Coronary artery (tissue), 2 donors: ENCODE results near the gene TAF4B.
A peak's percentile ranks its signal among the peaks of the same experiment; 100 is the strongest.
"Not testable (repeated sequence)": the region's sequence is repeated elsewhere in the genome, so short reads cannot be mapped to it uniquely, and the experiment has no call there.

Experiments used
- DNase-seq: peaks from one replicate; pipeline ENCODE4 v3.0.0-alpha.2; 2017; ENCODE audit warnings: low spot score
- H3K27ac ChIP-seq, 2 donors: fragments of 200-600 bp; sonication (generic); one replicate each; pipeline ENCODE4 v1.5.1; 2016 to 2019
- H3K4me3 ChIP-seq: fragments of 200-600 bp; sonication (generic); 2 replicates; pipeline ENCODE4 v1.5.1; 2016; ENCODE audit warnings: mild to moderate bottlenecking, moderate library complexity
- TF ChIP-seq, protein P1 (sequence below): fragments of 200-600 bp; sonication (generic); IDR thresholded peaks from one replicate; pipeline ENCODE4 v1.5.1; 2019; ENCODE audit warnings: antibody characterized with exemption

TAF4B gene

DNA sequence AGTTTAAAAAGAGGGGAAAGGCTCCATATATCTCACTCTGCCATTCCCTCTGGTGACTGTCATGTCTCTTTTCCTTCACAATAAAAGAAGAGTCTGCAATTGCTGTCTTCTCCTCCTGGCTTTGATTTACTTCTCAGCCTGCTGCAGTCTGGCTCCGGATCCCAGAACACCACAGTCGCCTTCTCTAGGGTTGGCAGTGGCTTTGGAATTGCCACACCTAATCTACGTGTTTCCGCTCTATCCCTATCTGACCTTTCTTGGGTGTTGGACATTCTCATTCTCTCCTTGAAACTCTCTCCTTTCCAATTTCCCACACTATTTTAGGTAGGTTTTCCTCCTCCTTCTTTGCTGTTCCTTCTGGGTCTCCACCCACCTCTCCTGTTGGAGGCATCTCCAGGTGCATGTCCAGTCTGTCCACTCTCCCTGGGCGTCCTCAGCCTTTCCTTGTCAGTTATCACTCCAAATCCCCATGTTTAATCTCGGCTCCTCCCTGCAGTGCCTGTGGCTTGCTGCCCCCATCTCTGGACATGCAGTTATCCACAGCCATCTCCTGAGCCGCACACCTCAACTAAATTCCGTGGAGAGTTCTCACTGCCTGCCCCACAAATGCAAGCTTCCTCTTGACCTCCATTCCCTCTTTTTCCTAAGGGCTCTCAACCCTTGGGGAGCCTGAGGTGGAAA is 209.3 kb downstream of the TAF4B start:
- TF ChIP-seq, protein P1, sequence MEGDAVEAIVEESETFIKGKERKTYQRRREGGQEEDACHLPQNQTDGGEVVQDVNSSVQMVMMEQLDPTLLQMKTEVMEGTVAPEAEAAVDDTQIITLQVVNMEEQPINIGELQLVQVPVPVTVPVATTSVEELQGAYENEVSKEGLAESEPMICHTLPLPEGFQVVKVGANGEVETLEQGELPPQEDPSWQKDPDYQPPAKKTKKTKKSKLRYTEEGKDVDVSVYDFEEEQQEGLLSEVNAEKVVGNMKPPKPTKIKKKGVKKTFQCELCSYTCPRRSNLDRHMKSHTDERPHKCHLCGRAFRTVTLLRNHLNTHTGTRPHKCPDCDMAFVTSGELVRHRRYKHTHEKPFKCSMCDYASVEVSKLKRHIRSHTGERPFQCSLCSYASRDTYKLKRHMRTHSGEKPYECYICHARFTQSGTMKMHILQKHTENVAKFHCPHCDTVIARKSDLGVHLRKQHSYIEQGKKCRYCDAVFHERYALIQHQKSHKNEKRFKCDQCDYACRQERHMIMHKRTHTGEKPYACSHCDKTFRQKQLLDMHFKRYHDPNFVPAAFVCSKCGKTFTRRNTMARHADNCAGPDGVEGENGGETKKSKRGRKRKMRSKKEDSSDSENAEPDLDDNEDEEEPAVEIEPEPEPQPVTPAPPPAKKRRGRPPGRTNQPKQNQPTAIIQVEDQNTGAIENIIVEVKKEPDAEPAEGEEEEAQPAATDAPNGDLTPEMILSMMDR = no peak
- no peak overlapping the region for H3K4me3 ChIP-seq
- DNase-seq = no peak
- H3K27ac ChIP-seq = no peak overlapping the region

DNA sequence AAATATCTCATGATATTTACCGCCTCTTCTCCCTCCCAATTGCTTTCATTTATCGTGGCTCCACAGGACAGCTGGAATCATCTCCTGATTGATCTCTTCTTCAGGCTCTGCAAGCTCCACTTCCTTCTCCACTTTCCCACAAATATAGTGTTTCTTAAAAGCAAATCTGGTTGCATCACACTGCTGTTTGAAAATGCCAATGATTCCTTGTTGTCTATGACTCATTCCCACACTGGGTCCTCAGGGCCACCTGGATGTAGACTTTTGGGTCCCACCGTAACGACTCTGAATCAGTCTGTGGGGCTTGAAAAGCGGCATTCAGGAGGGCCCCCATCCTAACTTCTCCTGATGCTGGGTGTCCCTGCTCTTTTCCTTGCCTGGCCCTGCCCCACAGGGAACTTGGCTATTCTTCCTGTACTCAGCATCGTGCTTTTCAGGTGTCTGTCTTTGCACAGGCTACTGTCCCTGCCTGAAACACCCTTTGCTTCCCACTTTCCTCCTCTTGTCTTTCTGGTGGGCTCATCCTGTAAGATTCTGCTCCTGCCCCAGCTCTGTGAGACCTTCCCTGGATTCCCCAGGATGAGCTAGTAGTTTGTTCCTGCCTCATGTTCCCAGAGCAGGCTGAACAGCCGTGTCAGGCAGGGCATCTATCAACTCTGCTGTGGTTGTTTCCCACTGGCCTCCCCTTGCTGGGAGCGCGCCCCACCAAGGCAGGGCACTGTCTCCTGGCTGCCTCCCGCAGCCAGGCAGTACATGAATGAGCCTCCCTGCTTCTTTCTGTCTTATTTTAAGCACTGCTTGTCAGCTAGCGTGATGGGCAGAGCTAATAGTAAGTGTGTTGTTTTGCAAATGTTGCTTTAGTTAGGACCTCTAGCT is 210.2 kb downstream of the TAF4B start:
- TF ChIP-seq, protein P1 = no peak
- Histone ChIP-seq H3K4me3 (no peak overlapping the region), H3K27ac (no peak overlapping the region)
- no peak for DNase-seq

DNA sequence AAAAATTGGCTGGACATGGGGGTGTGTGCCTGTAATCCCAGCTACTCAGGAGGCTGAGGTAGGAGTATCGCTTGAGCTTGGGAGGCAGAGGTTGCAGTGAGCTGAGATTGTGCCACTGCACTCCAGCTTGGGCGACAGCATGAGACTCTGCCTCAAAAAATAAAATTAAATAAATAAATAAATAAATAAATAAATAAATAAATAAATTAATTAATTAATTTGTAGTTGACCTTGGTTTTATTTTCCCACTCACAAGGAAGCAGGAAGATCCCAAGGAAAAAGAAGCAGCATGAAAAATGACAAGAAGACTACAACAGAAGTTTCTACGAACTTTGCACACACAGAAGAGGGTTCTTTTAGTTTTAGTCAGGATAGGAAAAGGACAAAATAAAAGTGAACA is 211.4 kb downstream of the TAF4B start:
- not testable (repeated sequence) for H3K27ac ChIP-seq, DNase-seq

DNA sequence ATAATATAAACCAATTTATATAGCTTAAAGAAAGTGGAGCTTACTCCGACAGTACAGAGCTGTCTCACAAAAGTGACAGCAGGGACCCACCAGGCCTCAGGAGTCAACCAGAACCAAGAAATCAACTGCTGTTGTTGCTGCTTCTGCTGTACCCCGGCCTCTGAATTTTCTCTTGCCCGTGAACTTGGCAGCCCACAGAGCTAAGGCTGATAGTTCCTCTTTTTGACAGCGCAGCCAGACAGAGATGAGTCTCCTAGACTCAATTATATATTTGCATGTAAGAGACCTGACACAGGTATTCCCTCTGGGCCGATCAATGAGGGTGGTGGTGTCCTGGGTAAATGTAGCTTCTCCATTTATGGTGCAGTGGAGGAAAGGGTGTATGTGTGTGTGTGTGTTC is 212.7 kb downstream of the TAF4B start:
- TF ChIP-seq, protein P1 = no peak
- no peak overlapping the region for H3K4me3 ChIP-seq
- no peak for DNase-seq
- H3K27ac ChIP-seq = no peak overlapping the region

More for the DNA sequence above, 211.4 kb downstream of the TAF4B start:
- not testable (repeated sequence) for H3K4me3 ChIP-seq

DNA sequence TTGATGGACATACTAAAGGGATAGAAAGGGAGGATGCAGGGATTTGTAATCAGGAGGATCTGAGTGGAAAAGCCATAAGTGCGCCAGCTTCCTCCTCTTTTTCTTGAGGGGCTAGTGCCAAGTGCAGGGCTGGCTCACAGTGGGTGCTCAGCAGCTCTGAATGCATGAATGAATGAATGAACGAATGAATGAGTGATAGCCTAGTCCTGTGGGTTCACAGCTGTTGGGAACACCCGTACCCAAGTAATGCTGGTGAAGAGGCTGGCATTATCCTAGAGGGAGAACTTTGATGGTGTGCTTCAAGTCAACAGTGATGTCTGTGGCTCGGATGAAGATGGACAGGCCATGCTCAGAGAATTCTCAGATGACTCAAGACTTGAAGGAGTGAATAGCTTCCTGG is 213.3 kb downstream of the TAF4B start:
- Histone ChIP-seq H3K27ac (no peak overlapping the region), H3K4me3 (no peak overlapping the region)
- DNase-seq = peak; percentile 22
- TF ChIP-seq, protein P1 = no peak

DNA sequence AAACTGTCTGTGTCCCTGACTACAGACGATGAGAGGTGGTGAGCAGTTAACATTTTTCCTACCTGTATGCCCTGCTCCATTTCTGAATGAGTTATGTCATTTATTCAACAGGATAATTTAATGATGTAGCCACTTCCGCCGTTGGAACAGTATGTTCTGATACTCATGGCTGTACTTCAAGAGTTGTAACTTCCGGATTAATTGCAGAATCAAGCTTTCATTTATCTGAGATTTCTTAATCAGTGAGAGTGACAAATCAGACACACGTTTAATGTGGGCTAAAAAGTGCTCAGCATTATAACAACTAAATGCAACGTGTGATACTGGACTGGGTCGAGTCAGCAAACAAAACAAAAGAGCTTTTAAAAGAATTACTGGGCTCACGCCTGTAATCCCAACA is 214.4 kb downstream of the TAF4B start:
- peak; percentile 3 for DNase-seq
- no peak overlapping the region for H3K4me3 ChIP-seq
- H3K27ac ChIP-seq = peak overlapping the region in 1 of 2 donors; percentile 35
- TF ChIP-seq, protein P1 = no peak
